CD4-positive, alpha-beta memory T cell (primary cell): ENCODE data around the gene CMIP. TPM values are rescaled to one million over a fixed set of nuclear protein-coding genes. Genes with fewer than 3 reads are reported as not detected.

Experiments used
- CTCF ChIA-PET: fragments of 350-600 bp; sonication (Branson Sonifier 250); formaldehyde crosslinking; loops from one replicate; lab custom pipeline; 2021; ENCODE audit warnings: inconsistent platforms; ENCODE audit not compliant: partially characterized antibody; lab: Charles Lee
- POLR2A ChIA-PET: fragments of 350-600 bp; sonication (Branson Sonifier 250); formaldehyde crosslinking; loops from one replicate; lab custom pipeline; 2021; ENCODE audit not compliant: partially characterized antibody; lab: Charles Lee
- DNase-seq, 5 donors: peaks; one replicate each; pipeline versions ENCODE4 v3.0.0 to v3.0.0-alpha.2; 2020 to 2022; ENCODE audit warnings: mixed read lengths in 1 of 5
- H3K27ac ChIP-seq: one replicate; pipeline ENCODE4 v1.7.0; 2013; ENCODE audit warnings: low read depth, low read length
- H3K27me3 ChIP-seq: 2 replicates; pipeline ENCODE4 v1.7.0; 2013; ENCODE audit warnings: mild to moderate bottlenecking, low read length, moderate library complexity; ENCODE audit not compliant: insufficient read depth
- H3K36me3 ChIP-seq: 2 replicates; pipeline ENCODE4 v1.7.0; 2013; ENCODE audit warnings: mild to moderate bottlenecking, low read length, moderate library complexity; ENCODE audit not compliant: insufficient read depth
- H3K4me1 ChIP-seq: 2 replicates; pipeline ENCODE4 v1.7.0; 2013; ENCODE audit warnings: mild to moderate bottlenecking, low read length, moderate library complexity; ENCODE audit not compliant: insufficient read depth
- H3K4me3 ChIP-seq, 2 donors: one replicate each; pipeline ENCODE4 v1.7.0; 2013; ENCODE audit warnings: low read length in 2 of 2, mild to moderate bottlenecking in 1 of 2
- H3K9me3 ChIP-seq, 2 donors: one replicate each; pipeline ENCODE4 v1.7.0; 2013; ENCODE audit warnings: low read length in 2 of 2, control low read depth in 1 of 2; ENCODE audit not compliant: control insufficient read depth in 1 of 2
- H3K27ac Mint-ChIP-seq, 7 donors: one replicate each; pipeline ENCODE4 v1.8.0; 2020 to 2021; ENCODE audit warnings: mixed read lengths in 7 of 7, mild to moderate bottlenecking in 6 of 7, inconsistent platforms in 3 of 7, moderate library complexity in 3 of 7
- H3K27me3 Mint-ChIP-seq, 2 donors: one replicate each; pipeline ENCODE4 v1.8.0; 2020 to 2021; ENCODE audit warnings: mixed read lengths in 2 of 2
- H3K36me3 Mint-ChIP-seq, 2 donors: one replicate each; pipeline ENCODE4 v1.8.0; 2020 to 2021; ENCODE audit warnings: mixed read lengths in 2 of 2, inconsistent platforms in 1 of 2, mild to moderate bottlenecking in 1 of 2
- H3K4me1 Mint-ChIP-seq, 4 donors: one replicate each; pipeline ENCODE4 v1.8.0; 2020 to 2021; ENCODE audit warnings: mixed read lengths in 4 of 4, mild to moderate bottlenecking in 1 of 4
- H3K4me3 Mint-ChIP-seq, 8 donors: one replicate each; pipeline ENCODE4 v1.8.0; 2020 to 2021; ENCODE audit warnings: mixed read lengths in 8 of 8, mild to moderate bottlenecking in 7 of 8, moderate library complexity in 6 of 8, inconsistent platforms in 3 of 8
- H3K9me3 Mint-ChIP-seq, 8 donors: one replicate each; pipeline ENCODE4 v1.8.0; 2020 to 2021; ENCODE audit warnings: mixed read lengths in 8 of 8, mild to moderate bottlenecking in 5 of 8, inconsistent platforms in 3 of 8, moderate library complexity in 1 of 8
- intact Hi-C: fragments of 100-400 bp; cut with micrococcal nuclease; formaldehyde crosslinking; loops from one replicate; pipeline ENCODE4 v1.15.1; 2023
- polyA plus RNA-seq, 2 donors: library from polyadenylated mRNA; unstranded; fragments of 300-500 nt; fragmentation: Illumina TruSeq; gene quantifications; one replicate each; pipeline ENCODE4 v1.2.3, GENCODE V29; 2021
- total RNA-seq, 2 experiments: library from RNA; stranded (reverse); gene quantifications; one replicate each; pipeline ENCODE4 v1.2.3, GENCODE V29; 2021

The CMIP gene
- total and polyA plus RNA-seq, 4 experiments from 2014 or later = 0.84 to 36.4 (median 33.2) TPM; not detected in 1

GRCh38 chr16:81555660-81556059 lies 111.1 kb downstream of the CMIP start:
- CTCF ChIA-PET = interaction anchor here (0.9 to 1.2 kb wide), 2 partner anchors 85 to 152 kb away, joined by 3 read pairs; no protein-coding TSS in a partner anchor
- Mint-ChIP-seq H3K27me3 (no peaks in the 10 kb centered on the region), H3K4me1 (peaks cover 25 to 52% (median 40%) of the 10 kb centered on the region in 4 donors)

GRCh38 chr16:81556715-81557284 lies 112.2 kb downstream of the CMIP start:
- Histone ChIP-seq H3K27me3 (no peaks in the 10 kb centered on the region), H3K27ac (no peak overlapping the region), H3K9me3 (no peaks in the 10 kb centered on the region), H3K4me1 (peaks cover 18% of the 10 kb centered on the region), H3K4me3 (no peak overlapping the region), H3K36me3 (peaks cover 5% of the 10 kb centered on the region)
- Mint-ChIP-seq H3K4me1 (peaks cover 21 to 47% (median 32%) of the 10 kb centered on the region in 4 donors), H3K36me3 (peaks cover 9 to 15% of the 10 kb centered on the region in 2 donors), H3K4me3 (no peak overlapping the region), H3K27me3 (no peaks in the 10 kb centered on the region), H3K27ac (peak overlapping the region in 1 of 7 donors; percentile 26), H3K9me3 (no peaks in the 10 kb centered on the region)
- DNase-seq = no peak
- ChIA-PET POLR2A (no interaction called here), CTCF (no interaction called here)
- intact Hi-C loops = no loop called here

More at GRCh38 chr16:81555660-81556059, 111.1 kb downstream of the CMIP start:
- Mint-ChIP-seq H3K27ac (peak overlapping the region in 1 of 7 donors; percentile 60), H3K9me3 (no peaks in the 10 kb centered on the region), H3K4me3 (no peak overlapping the region), H3K36me3 (peaks cover 9 to 17% of the 10 kb centered on the region in 2 donors)
- Histone ChIP-seq H3K4me1 (peaks cover 25% of the 10 kb centered on the region), H3K9me3 (no peaks in the 10 kb centered on the region), H3K36me3 (peaks cover 5% of the 10 kb centered on the region), H3K27me3 (no peaks in the 10 kb centered on the region), H3K27ac (no peak overlapping the region), H3K4me3 (no peak overlapping the region)
- POLR2A ChIA-PET = no interaction called here
- intact Hi-C loops = no loop called here
- DNase-seq = no peak

- Histone ChIP-seq H3K4me3 (no peak overlapping the region), H3K4me1 (peaks cover 13% of the 10 kb centered on the region), H3K27me3 (no peaks in the 10 kb centered on the region), H3K9me3 (no peaks in the 10 kb centered on the region), H3K36me3 (peaks cover 5% of the 10 kb centered on the region), H3K27ac (no peak overlapping the region)
- Mint-ChIP-seq H3K4me3 (no peak overlapping the region), H3K27ac (peak overlapping the region in 1 of 7 donors; percentile 11), H3K9me3 (no peaks in the 10 kb centered on the region), H3K36me3 (peaks cover 9% of the 10 kb centered on the region in 2 donors), H3K4me1 (peaks cover 18 to 39% (median 24%) of the 10 kb centered on the region in 4 donors), H3K27me3 (no peaks in the 10 kb centered on the region)
- intact Hi-C loops = no loop called here
- POLR2A ChIA-PET = no interaction called here
- CTCF ChIA-PET = no interaction called here
- no peak for DNase-seq
These were observed 113.5 kb downstream of the CMIP start for GRCh38 chr16:81558077-81558443.

GRCh38 chr16:81558444-81559175 lies 114.0 kb downstream of the CMIP start:
- DNase-seq = no peak
- no peak overlapping the region for H3K4me3 Mint-ChIP-seq
- no peaks in the 10 kb centered on the region for H3K27me3 Mint-ChIP-seq
- POLR2A ChIA-PET = no interaction called here
- no peaks in the 10 kb centered on the region for H3K9me3 Mint-ChIP-seq
- H3K4me1 Mint-ChIP-seq = peaks cover 18 to 37% (median 25%) of the 10 kb centered on the region in 4 donors
- Histone ChIP-seq H3K27me3 (no peaks in the 10 kb centered on the region), H3K9me3 (no peaks in the 10 kb centered on the region), H3K4me3 (no peak overlapping the region), H3K4me1 (peaks cover 8% of the 10 kb centered on the region), H3K36me3 (peaks cover 5% of the 10 kb centered on the region), H3K27ac (no peak overlapping the region)
- CTCF ChIA-PET = no interaction called here
- H3K36me3 Mint-ChIP-seq = peaks cover 9% of the 10 kb centered on the region in 2 donors
- H3K27ac Mint-ChIP-seq = peak overlapping the region in 1 of 7 donors; percentile 11
- intact Hi-C loops = no loop called here

- Histone ChIP-seq H3K9me3 (no peaks in the 10 kb centered on the region), H3K36me3 (no peaks in the 10 kb centered on the region), H3K27ac (no peak overlapping the region), H3K4me3 (no peak overlapping the region), H3K27me3 (no peaks in the 10 kb centered on the region), H3K4me1 (no peaks in the 10 kb centered on the region)
- H3K27ac Mint-ChIP-seq = peak overlapping the region in 2 of 7 donors; percentile 36 to 42
- peaks cover 16 to 30% (median 23%) of the 10 kb centered on the region in 4 donors for H3K4me1 Mint-ChIP-seq
- no peaks in the 10 kb centered on the region for H3K9me3 Mint-ChIP-seq
- ChIA-PET CTCF (no interaction called here), POLR2A (no interaction called here)
- no peak overlapping the region for H3K4me3 Mint-ChIP-seq
- intact Hi-C loops = no loop called here
- no peak for DNase-seq
- H3K27me3 Mint-ChIP-seq = no peaks in the 10 kb centered on the region
- H3K36me3 Mint-ChIP-seq = peaks cover 5 to 9% of the 10 kb centered on the region in 2 donors
These were observed 116.5 kb downstream of the CMIP start for GRCh38 chr16:81560979-81561657.

- no peaks in the 10 kb centered on the region for H3K27me3 Mint-ChIP-seq
- DNase-seq = no peak
- Histone ChIP-seq H3K27me3 (no peaks in the 10 kb centered on the region), H3K36me3 (no peaks in the 10 kb centered on the region), H3K4me3 (no peak overlapping the region), H3K9me3 (no peaks in the 10 kb centered on the region), H3K27ac (no peak overlapping the region), H3K4me1 (no peaks in the 10 kb centered on the region)
- no peaks in the 10 kb centered on the region for H3K9me3 Mint-ChIP-seq
- H3K4me3 Mint-ChIP-seq = no peak overlapping the region
- intact Hi-C loops = no loop called here
- peaks cover 13 to 26% (median 20%) of the 10 kb centered on the region in 4 donors for H3K4me1 Mint-ChIP-seq
- H3K36me3 Mint-ChIP-seq = peaks cover 0 to 9% of the 10 kb centered on the region in 2 donors
- H3K27ac Mint-ChIP-seq = no peak overlapping the region
- ChIA-PET POLR2A (no interaction called here), CTCF (no interaction called here)
These were observed 117.7 kb downstream of the CMIP start for GRCh38 chr16:81562174-81562849.

- ChIA-PET CTCF (interaction anchor here (1.2 kb wide), 1 partner anchor 159 kb away, joined by 5 read pairs; no protein-coding TSS in a partner anchor), POLR2A (no interaction called here)
- DNase-seq = no peak
- H3K9me3 Mint-ChIP-seq = no peaks in the 10 kb centered on the region
- Histone ChIP-seq H3K27ac (no peak overlapping the region), H3K4me3 (no peak overlapping the region), H3K4me1 (no peaks in the 10 kb centered on the region), H3K36me3 (no peaks in the 10 kb centered on the region), H3K9me3 (no peaks in the 10 kb centered on the region), H3K27me3 (no peaks in the 10 kb centered on the region)
- intact Hi-C loops = no loop called here
- no peaks in the 10 kb centered on the region for H3K27me3 Mint-ChIP-seq
- peaks cover 0 to 9% of the 10 kb centered on the region in 2 donors for H3K36me3 Mint-ChIP-seq
- no peak overlapping the region for H3K27ac Mint-ChIP-seq
- H3K4me3 Mint-ChIP-seq = no peak overlapping the region
- H3K4me1 Mint-ChIP-seq = peaks cover 13 to 30% (median 23%) of the 10 kb centered on the region in 4 donors
These were observed 118.3 kb downstream of the CMIP start for GRCh38 chr16:81562926-81563325.
